ENCODE results near the gene MYL11.

The MYL11 gene

GRCh38 chr16:30370456-30371247 lies 4.0 kb upstream of the MYL11 start, which contains the start of gene TBC1D10B:
Gene TBC1D10B, minus strand, starts transcription at chr16:30370494. Its CDS starts 311 bp downstream, at chr16:30370183.
- DNase-seq (ENCODE audit: low spot score): peak; percentile 100

GRCh38 chr16:30371248-30371816 lies 3.3 kb upstream of the MYL11 start:
- DNase-seq (ENCODE audit: low spot score): no peak

DNA sequence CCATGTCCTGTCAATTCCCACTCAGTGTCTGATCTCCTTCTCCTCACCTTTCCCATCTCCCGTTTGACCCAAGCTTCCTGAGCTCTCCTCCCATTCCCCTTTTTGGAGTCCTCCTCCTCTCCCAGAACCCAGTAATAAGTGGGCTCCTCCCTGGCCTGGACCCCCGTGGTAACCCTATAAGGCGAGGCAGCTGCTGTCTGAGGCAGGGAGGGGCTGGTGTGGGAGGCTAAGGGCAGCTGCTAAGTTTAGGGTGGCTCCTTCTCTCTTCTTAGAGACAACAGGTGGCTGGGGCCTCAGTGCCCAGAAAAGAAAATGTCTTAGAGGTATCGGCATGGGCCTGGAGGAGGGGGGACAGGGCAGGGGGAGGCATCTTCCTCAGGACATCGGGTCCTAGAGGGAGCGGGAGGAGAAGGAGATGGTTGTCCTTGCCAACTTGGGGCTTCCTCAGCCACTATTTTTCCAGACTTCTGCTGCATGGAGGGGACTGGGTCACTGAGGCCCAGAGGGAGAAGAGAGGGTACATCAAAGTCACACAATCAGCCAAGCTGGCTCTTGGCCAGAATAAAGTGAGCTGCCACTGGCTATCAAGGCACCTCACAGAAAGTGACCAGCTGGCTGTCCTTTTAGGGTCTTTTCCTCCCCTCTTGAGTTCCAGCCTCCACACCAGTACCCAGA lies 2.4 kb upstream of the MYL11 start:
- DNase-seq (ENCODE audit: low spot score): no peak

DNA sequence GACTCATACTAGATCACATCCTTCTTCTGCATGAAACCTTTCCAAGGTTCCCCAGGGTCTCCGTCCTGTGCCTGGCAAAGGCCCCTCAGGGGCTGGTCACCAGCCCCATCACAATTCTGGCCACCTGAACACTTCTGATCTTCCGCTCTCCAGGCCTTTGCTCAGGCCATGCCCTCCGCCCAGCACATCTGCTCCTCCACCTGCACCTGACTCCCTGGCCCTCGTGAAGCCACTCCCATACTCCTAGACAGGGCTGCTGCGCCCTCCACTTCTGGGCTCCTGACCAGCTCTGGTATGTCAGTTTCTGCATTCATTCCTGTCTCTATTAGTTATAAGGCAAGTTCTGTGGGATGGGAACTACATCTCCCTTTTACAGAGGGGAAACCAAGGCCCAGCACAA lies 1.9 kb upstream of the MYL11 start:
- no peak for DNase-seq (ENCODE audit: low spot score)

DNA sequence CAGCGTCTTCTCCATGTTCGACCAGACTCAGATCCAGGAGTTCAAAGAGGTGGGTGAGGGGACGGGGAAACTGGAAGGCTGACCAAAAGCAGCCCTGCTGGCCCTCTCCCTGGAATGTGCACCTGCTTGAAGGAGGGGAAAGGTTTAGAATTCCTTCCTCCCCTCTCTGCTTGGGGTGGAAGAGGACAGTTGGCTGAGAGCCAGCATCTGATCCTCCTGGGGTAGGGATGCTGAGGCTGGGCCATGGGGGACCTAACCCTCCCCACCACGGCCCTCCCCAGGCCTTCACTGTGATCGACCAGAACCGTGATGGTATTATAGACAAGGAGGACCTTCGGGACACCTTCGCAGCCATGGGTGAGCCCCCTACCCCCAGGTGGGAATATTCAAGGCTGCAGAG lies 1.3 kb downstream of the MYL11 start:
- DNase-seq (ENCODE audit: low spot score): no peak

DNA sequence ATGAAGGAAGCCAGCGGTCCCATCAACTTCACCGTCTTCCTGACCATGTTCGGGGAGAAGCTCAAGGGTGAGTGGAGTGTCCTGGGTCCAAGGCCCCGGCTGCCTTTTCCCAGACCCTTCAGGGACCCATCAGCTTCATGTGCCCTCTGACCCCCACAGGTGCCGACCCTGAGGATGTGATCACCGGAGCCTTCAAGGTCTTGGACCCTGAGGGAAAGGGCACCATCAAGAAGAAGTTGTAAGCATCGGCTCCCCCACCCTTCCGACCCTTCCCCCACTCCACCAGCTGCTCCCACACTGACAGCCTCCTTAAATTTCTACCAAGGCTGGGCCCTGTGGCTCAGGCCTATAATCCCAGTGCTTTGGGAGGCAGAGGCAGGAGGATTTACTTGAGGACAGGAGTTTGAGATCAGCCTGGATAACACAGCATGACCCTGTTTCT lies 1.9 kb downstream of the MYL11 start:
- DNase-seq (ENCODE audit: low spot score): no peak

DNA sequence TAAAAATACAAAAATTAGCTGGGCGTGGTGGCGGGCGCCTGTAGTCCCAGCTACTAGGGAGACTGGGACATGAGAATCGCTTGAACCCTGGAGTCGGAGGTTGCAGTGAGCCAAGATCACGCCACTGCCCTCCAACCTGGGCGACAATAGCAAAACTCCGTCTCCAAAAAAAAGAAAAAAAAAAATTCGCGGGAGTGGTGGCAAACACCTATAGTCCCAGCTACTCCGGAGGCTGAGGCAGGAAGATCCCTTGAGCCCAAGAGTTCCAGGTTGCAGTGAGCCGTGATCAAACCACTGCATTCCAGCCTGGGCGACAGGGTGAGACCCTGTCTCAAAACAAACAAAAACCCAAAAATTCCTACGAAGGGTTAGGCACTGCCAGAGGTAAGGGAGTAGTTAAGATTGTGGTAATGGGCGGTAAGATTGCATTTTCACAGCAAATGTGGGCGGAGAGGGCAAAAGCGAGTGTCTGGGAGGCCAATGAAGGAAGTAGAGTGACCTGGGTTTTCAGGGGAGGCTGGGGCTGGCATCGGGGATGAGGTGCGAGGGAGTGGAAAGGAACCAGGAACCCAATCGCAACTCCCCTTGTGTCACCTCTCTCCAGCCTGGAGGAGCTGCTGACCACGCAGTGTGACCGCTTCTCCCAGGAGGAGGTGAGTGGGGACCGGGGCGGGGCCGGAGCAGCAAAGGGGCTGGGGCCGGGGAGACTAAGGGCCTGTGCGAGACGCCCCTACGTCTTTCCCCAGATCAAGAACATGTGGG lies 2.6 kb downstream of the MYL11 start:
- no peak for DNase-seq (ENCODE audit: low spot score)

GRCh38 chr16:30377812-30378235 lies 3.2 kb downstream of the MYL11 start:
- peak; percentile 97 for DNase-seq (ENCODE audit: low spot score)

DNA sequence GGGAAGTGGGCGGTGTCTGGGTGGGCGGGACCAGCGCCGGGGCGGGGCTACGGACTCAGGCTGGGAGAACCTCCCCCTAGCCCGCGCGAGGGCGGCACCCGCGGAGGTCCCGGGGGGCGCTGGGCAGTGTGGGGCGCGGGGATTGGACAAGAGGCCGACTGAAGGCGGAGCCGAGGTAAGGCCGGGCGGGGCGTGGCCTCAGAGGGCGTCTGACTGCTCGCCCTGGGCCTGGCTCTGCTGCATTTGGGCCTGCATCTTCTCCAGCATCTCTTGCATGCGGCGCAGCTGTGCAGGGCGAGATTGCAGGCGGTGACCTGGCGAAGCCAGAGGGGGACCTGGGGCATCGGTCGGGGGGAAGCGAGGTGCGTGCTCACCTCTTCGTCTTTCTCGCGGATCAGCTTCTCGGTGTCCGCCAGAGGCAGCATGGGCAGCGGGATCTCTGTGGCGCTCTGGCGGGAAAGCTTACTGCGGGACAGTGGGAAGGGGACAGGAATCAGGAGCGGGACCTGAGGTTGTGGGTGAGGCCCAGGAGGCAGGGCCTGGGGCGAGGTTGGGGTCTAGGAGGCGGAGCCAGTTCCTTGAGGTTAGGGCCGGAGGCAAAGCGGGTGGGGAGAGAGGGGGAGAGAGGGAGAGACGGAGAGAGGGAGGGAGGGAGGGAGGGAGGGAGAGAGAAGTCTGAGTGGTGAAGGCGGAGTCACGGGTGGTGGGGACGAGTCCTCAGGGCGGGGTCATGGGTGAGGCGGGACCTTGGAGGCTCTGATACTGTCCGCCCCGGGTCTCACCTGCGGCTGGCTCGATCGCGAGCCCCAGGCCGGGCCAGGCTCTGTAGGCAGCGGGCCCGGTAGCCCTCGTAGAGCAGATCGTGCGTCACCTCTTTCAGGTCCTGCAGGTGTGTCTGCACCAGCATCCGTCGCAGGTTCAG lies 3.9 kb downstream of the MYL11 start:
- DNase-seq (ENCODE audit: low spot score): peak; percentile 98

GRCh38 chr16:30379158-30379783 lies 4.7 kb downstream of the MYL11 start:
- no peak for DNase-seq (ENCODE audit: low spot score)

GRCh38 chr16:30380072-30380802 lies 5.6 kb downstream of the MYL11 start:
- DNase-seq (ENCODE audit: low spot score): no peak

DNA sequence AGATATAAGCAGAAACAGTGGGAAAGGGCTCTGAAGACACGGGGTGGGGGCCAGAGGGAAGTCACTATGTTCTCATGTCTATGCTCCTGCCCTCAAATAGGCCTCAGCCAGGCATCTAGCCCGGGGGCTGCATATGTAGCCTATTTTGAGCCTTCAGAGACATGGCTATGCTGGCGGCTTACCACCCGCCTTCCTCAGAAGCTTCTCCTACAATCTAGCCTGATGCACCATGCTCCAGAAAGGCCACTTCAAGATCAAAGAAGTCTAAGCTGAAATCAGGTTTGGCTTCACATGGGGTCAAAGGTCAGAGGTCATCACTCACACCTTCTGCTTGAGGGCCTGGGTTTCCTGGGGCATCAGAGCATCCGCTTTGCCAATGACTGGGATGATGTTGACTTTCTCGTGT lies 6.2 kb downstream of the MYL11 start:
- no peak for DNase-seq (ENCODE audit: low spot score)

GRCh38 chr16:30381291-30382041 lies 6.9 kb downstream of the MYL11 start:
- DNase-seq (ENCODE audit: low spot score): no peak

DNA sequence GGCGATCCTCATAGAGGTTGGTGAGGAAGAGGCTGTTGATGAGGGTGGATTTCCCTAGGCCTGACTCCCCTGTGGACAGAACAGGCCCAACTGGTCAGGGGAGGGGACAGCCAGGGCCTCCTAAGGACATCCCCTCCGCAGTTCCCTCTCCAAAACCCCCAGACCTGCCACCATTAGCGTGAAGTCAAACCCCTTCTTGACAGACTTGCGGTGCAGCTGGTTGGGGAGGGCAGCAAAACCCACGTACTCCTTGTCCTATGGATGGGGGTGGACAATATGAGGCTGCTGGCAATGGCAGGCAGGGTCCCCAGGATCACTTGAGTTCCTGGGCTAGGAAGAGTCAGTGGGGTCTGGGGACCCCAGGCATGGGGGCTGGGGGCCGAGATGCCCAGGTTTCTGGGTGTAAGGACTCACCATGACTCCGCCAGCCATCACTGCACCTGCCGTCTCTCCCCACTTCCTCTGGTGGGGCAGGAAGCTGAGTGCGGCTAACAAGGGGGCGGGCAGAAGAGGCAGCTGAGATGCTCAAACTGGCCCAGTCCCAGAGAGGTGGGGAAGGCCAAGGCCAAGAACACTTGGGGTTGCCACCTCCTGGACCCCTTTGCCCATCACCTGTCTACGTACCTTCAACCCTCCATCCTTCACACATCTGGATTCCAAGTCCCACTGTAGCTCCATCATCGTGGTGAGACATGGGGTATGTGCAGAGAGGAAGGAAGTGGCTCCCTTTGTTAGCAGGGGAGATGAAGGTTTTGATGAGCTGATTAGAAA lies 7.7 kb downstream of the MYL11 start, which contains the start of gene SEPTIN1:
SEPTIN1 (minus strand) TSS at position 451 of the 771 bp plus-strand sequence; CDS start at position 432, 19 bp downstream.
- DNase-seq (ENCODE audit: low spot score): no peak

DNA sequence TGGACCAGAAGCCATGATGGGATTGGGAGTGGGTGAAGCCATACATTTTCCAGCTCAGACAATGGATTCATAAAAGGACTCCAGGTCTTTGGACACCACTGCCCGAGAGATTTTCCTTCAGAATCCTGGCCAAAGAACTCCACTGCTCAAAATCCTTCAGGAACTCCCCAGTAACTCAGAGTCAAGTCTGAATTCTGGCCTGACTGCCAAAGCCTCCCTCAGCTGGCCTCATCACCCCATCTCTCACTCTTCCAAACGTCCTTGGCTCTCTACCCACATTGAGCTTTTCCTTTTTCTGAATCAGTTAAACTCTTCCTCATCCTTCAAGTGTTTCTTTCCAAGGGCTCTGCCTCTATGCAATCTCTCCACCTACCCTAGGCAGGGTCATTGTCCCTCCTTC lies 8.9 kb downstream of the MYL11 start:
- peak; percentile 1 for DNase-seq (ENCODE audit: low spot score)

DNA sequence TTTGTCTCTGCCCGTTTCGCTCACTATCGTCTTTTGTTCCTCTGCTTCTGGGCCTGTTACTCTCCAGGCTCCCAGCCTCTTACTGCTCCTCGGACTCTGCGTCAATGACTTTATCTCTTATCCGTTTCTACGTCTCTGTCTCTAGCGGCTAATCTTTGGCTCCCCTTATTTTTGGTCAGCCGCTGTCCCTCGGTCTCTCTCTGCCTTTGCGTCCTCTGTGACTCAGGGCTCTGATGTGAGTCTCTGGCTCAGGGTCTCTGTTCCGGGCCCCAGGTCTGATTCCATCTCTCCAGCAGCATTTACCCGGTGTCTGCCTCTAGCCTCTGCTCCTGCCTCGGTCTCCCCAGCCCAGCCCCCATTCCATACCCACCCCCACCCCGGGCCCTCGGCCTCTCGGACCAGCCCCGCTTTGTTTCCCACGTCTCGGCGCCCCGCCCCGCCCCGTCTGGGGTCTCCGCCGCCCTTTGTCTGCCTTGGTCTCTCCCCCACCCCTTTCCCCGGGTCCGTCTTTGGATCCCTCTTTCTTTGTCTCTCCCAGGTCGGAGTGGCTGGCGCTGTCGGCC lies 20.1 kb downstream of the MYL11 start:
- DNase-seq (ENCODE audit: low spot score): peak; percentile 71

DNA sequence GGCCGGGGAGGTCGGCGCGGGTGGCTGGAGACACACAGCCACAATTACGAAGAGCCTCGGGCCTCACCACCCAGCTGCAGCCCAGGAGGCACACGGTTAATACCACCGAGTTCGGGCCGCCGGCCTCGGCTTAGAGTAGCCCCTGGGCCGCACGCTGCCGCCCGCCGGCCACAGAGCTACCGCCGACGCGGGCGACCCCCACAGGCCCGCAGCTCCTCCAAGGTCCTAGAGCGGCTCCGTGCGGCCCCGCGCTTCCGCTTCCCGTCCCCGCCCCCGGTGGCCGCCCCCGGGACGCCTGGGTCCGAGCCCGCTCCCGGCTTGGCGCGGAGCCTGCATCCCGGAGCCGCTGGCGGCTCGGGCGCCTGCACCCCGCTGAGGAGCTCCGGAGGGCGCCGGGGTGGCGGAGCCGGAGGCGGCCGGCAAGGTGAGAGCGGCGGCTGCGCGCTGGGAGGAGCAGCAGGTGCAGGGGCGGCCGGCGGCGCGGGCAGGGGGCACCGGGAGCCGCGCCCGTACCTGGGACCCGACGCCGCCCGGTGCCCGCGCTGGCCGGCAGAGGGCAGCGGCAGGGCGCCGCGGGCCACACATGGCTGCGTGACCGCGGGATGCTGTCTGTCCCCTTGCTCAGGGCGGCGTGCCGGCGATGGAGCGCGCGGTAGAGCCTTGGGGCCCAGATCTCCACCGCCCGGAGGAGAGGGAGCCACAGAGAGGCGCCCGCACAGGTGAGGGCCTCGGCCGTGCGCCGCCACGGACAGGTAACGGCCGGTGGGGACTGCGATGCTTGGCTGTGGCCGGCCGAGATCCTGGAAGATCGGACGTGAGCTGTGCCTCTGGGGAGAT lies 20.8 kb downstream of the MYL11 start, which contains the start of gene ZNF48:
ZNF48 (plus strand) TSS at position 266 of the 837 bp plus-strand sequence; CDS start at position 641, 375 bp downstream.
- DNase-seq (ENCODE audit: low spot score): peak; percentile 94

Measured in SK-N-DZ (cell line).